Fibroblast of lung (primary cell): Measurements from ENCODE around the gene TMED9. TPM values are rescaled to one million over a fixed set of nuclear protein-coding genes. Genes with fewer than 3 reads are reported as not detected.

ENCODE experiments used
- DNase-seq, 2 donors: peaks; one replicate each; pipeline versions ENCODE4 v3.0.0 to v3.0.0-alpha.2; 2010; ENCODE audit warnings: low read depth in 2 of 2
- H2AFZ ChIP-seq: 2 replicates; pipeline ENCODE4 v1.5.1; 2012; ENCODE audit warnings: low read length, control low read depth, inconsistent platforms
- H3K27ac ChIP-seq: 2 replicates; pipeline ENCODE4 v1.5.1; 2011; ENCODE audit warnings: low read length, control low read depth; ENCODE audit not compliant: insufficient read depth
- H3K27me3 ChIP-seq: 2 replicates; pipeline ENCODE4 v1.5.1; 2011; ENCODE audit warnings: mild to moderate bottlenecking, low read length; ENCODE audit not compliant: control insufficient read depth, insufficient read depth
- H3K36me3 ChIP-seq: 2 replicates; pipeline ENCODE4 v1.5.1; 2011; ENCODE audit warnings: low read length; ENCODE audit not compliant: control insufficient read depth, insufficient read depth
- H3K4me1 ChIP-seq: 2 replicates; pipeline ENCODE4 v1.5.1; 2011; ENCODE audit warnings: low read length; ENCODE audit not compliant: control insufficient read depth, insufficient read depth; ENCODE audit errors: extremely low read depth
- H3K4me2 ChIP-seq: 2 replicates; pipeline ENCODE4 v1.5.1; 2011; ENCODE audit warnings: low read length, control low read depth; ENCODE audit not compliant: insufficient read depth; ENCODE audit errors: extremely low read depth
- H3K4me3 ChIP-seq, 4 experiments: fragments of 200-600 bp in 1 of 4; sonication (generic) in 1 of 4; replicated peaks in 1 of 4; 2 replicates each; pipeline ENCODE4 v1.5.1; 2011 to 2016; ENCODE audit warnings: low read length in 4 of 4, low read depth in 3 of 4, mild to moderate bottlenecking in 3 of 4, control low read depth in 2 of 4, inconsistent platforms in 1 of 4, mixed read lengths in 1 of 4; ENCODE audit not compliant: insufficient read depth in 1 of 4; ENCODE audit errors: control extremely low read depth in 1 of 4
- H3K79me2 ChIP-seq: 2 replicates; pipeline ENCODE4 v1.5.1; 2012; ENCODE audit warnings: mild to moderate bottlenecking, low read length, inconsistent platforms; ENCODE audit not compliant: control insufficient read depth, insufficient read depth
- H3K9ac ChIP-seq: 2 replicates; pipeline ENCODE4 v1.5.1; 2011; ENCODE audit warnings: mild to moderate bottlenecking, low read length, control low read depth; ENCODE audit not compliant: insufficient read depth
- H3K9me3 ChIP-seq: 2 replicates; pipeline ENCODE4 v1.5.1; 2012; ENCODE audit warnings: low read depth, low read length; ENCODE audit not compliant: control insufficient read depth, insufficient read depth
- H4K20me1 ChIP-seq: 2 replicates; pipeline ENCODE4 v1.5.1; 2011; ENCODE audit warnings: low read length; ENCODE audit not compliant: control insufficient read depth, insufficient read depth; ENCODE audit errors: extremely low read depth
- CTCF ChIP-seq, 2 donors: IDR thresholded peaks in 1 of 2; conservative IDR thresholded peaks in 1 of 2; 1 replicate in 1 of 2; 2 replicates in 1 of 2; pipeline ENCODE4 v1.5.1; 2011 to 2012; ENCODE audit warnings: low read length in 2 of 2, control low read depth in 1 of 2, inconsistent platforms in 1 of 2, low read depth in 1 of 2, mild to moderate bottlenecking in 1 of 2
- EZH2 ChIP-seq: IDR thresholded peaks from 2 replicates; pipeline ENCODE4 v1.5.1; 2012; ENCODE audit warnings: low read length, control low read depth, mild to moderate bottlenecking; ENCODE audit errors: missing control alignments
- polyA plus RNA-seq, 2 donors: library from polyadenylated mRNA; depleted of rRNA in 1 of 2; stranded (reverse) in 1 of 2; unstranded in 1 of 2; fragments of >200 nt; gene quantifications; 2 replicates each; pipeline ENCODE4 v1.2.1, GENCODE V29; 2011 to 2012; ENCODE audit warnings: missing spikeins in 1 of 2
- total RNA-seq: library from RNA; depleted of rRNA; stranded (reverse); fragments of >200 nt; gene quantifications from 2 replicates; pipeline ENCODE4 v1.2.1, GENCODE V29; 2014

TMED9 gene
- total and polyA plus RNA-seq, 2 donors (not counting 1 experiment from before 2014, with no cell fraction given), result 139 to 355 TPM

GRCh38 chr5:177602458-177602830 lies 10.4 kb downstream of the TMED9 start:
- Histone ChIP-seq H3K36me3 (no peaks in the 10 kb centered on the region), H4K20me1 (no peaks in the 10 kb centered on the region), H3K9ac (no peak overlapping the region), H3K4me2 (no peak overlapping the region), H2AFZ (no peak overlapping the region), H3K27me3 (no peaks in the 10 kb centered on the region), H3K4me1 (no peaks in the 10 kb centered on the region), H3K4me3 (no peak overlapping the region), H3K9me3 (no peaks in the 10 kb centered on the region), H3K27ac (no peak overlapping the region), H3K79me2 (peaks cover 2% of the 10 kb centered on the region)
- TF ChIP-seq CTCF (conservative IDR thresholded peaks at IDR 0.05 in 1 of 2, IDR thresholded peaks at IDR 0.05 in 1 of 2; ENCODE audit: low read depth in 1 of 2, low read length in 2 of 2) (no peak), EZH2 (no peak)
- DNase-seq, result no peak

GRCh38 chr5:177603631-177604030 lies 11.6 kb downstream of the TMED9 start:
- no peaks in the 10 kb centered on the region for H4K20me1 ChIP-seq
- no peak overlapping the region for H3K4me2 ChIP-seq
- TF ChIP-seq CTCF (conservative IDR thresholded peaks at IDR 0.05 in 1 of 2, IDR thresholded peaks at IDR 0.05 in 1 of 2; ENCODE audit: low read depth in 1 of 2, low read length in 2 of 2) (no peak), EZH2 (no peak)
- H3K79me2 ChIP-seq, result peaks cover 2% of the 10 kb centered on the region
- H3K4me3 ChIP-seq, result no peak overlapping the region
- no peaks in the 10 kb centered on the region for H3K27me3 ChIP-seq
- H3K9ac ChIP-seq, result no peak overlapping the region
- no peak overlapping the region for H3K27ac ChIP-seq
- no peak overlapping the region for H2AFZ ChIP-seq
- peaks cover 1% of the 10 kb centered on the region for H3K36me3 ChIP-seq
- no peaks in the 10 kb centered on the region for H3K9me3 ChIP-seq
- H3K4me1 ChIP-seq, result no peaks in the 10 kb centered on the region
- no peak for DNase-seq

GRCh38 chr5:177604116-177604521 lies 12.1 kb downstream of the TMED9 start:
- no peaks in the 10 kb centered on the region for H3K27me3 ChIP-seq
- H3K9me3 ChIP-seq, result no peaks in the 10 kb centered on the region
- TF ChIP-seq CTCF (conservative IDR thresholded peaks at IDR 0.05 in 1 of 2, IDR thresholded peaks at IDR 0.05 in 1 of 2; ENCODE audit: low read depth in 1 of 2, low read length in 2 of 2) (no peak), EZH2 (no peak)
- no peaks in the 10 kb centered on the region for H3K4me1 ChIP-seq
- peaks cover 3% of the 10 kb centered on the region for H3K36me3 ChIP-seq
- H3K27ac ChIP-seq, result no peak overlapping the region
- no peak overlapping the region for H3K4me2 ChIP-seq
- DNase-seq, result no peak
- peaks cover 2% of the 10 kb centered on the region for H3K79me2 ChIP-seq
- H4K20me1 ChIP-seq, result no peaks in the 10 kb centered on the region
- H3K4me3 ChIP-seq, result no peak overlapping the region
- no peak overlapping the region for H2AFZ ChIP-seq
- no peak overlapping the region for H3K9ac ChIP-seq
